Astrocyte of the cerebellum (primary cell): ENCODE results near the gene KCNB1.
"Not testable (repeated sequence)": the region's sequence is repeated elsewhere in the genome, so short reads cannot be mapped to it uniquely, and the experiment has no call there.

Source experiments
- DNase-seq: peaks from one replicate; pipeline ENCODE4 v3.0.0-alpha.2; 2011; ENCODE audit warnings: low read depth
- H3K4me3 ChIP-seq: 2 replicates; pipeline ENCODE4 v1.5.1; 2011; ENCODE audit warnings: mild to moderate bottlenecking, low read depth, low read length, moderate library complexity
- in situ Hi-C: cut with HindIII; loops from 2 replicates; pipeline ENCODE4 v1.10.0; 2017; ENCODE audit warnings: low sequenced_read_pairs
- TF ChIP-seq, protein P1 (sequence below): IDR thresholded peaks from 2 replicates; pipeline ENCODE4 v1.5.1; 2012; ENCODE audit warnings: low read length, low read depth, moderate library complexity, mild to moderate bottlenecking; ENCODE audit errors: missing control alignments

KCNB1 gene

GRCh38 chr20:49315580-49315979 is 166.9 kb downstream of the KCNB1 start:
- no peak for DNase-seq
- TF ChIP-seq, protein P1, sequence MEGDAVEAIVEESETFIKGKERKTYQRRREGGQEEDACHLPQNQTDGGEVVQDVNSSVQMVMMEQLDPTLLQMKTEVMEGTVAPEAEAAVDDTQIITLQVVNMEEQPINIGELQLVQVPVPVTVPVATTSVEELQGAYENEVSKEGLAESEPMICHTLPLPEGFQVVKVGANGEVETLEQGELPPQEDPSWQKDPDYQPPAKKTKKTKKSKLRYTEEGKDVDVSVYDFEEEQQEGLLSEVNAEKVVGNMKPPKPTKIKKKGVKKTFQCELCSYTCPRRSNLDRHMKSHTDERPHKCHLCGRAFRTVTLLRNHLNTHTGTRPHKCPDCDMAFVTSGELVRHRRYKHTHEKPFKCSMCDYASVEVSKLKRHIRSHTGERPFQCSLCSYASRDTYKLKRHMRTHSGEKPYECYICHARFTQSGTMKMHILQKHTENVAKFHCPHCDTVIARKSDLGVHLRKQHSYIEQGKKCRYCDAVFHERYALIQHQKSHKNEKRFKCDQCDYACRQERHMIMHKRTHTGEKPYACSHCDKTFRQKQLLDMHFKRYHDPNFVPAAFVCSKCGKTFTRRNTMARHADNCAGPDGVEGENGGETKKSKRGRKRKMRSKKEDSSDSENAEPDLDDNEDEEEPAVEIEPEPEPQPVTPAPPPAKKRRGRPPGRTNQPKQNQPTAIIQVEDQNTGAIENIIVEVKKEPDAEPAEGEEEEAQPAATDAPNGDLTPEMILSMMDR, result no peak
- in situ Hi-C loops, result no loop called here
- no peak overlapping the region for H3K4me3 ChIP-seq

- in situ Hi-C loops, H3K4me3 ChIP-seq: not testable (repeated sequence)
Measured at GRCh38 chr20:49314052-49314451, 168.4 kb downstream of the KCNB1 start.

More at GRCh38 chr20:49314052-49314451, 168.4 kb downstream of the KCNB1 start:
- not testable (repeated sequence) for DNase-seq
